Mesenchymal stem cell (in vitro differentiated cells and primary cell): ENCODE data around the gene GPR31.

Experiments
- DNase-seq: peaks from one replicate; pipeline ENCODE4 v3.0.0-alpha.2; 2013
- H2AFZ ChIP-seq: one replicate; pipeline ENCODE4 v1.6.1; 2013; ENCODE audit warnings: low read depth, mild to moderate bottlenecking, control low read depth, inconsistent platforms, low read length, moderate library complexity
- H2AK5ac ChIP-seq: 2 replicates; pipeline ENCODE4 v1.6.1; 2013; ENCODE audit warnings: low read length, moderate library complexity, mild to moderate bottlenecking, inconsistent platforms; ENCODE audit not compliant: severe bottlenecking
- H2BK120ac ChIP-seq: one replicate; pipeline ENCODE4 v1.6.1; 2013; ENCODE audit warnings: low read depth, mild to moderate bottlenecking, inconsistent platforms, low read length, moderate library complexity
- H2BK12ac ChIP-seq, 2 experiments: one replicate each; pipeline ENCODE4 v1.6.1; 2013; ENCODE audit warnings: inconsistent platforms in 2 of 2, low read length in 2 of 2, mild to moderate bottlenecking in 2 of 2, moderate library complexity in 2 of 2, control low read depth in 1 of 2
- H2BK15ac ChIP-seq: one replicate; pipeline ENCODE4 v1.6.1; 2013; ENCODE audit warnings: mild to moderate bottlenecking, low read depth, inconsistent platforms; ENCODE audit not compliant: poor library complexity, severe bottlenecking
- H2BK5ac ChIP-seq: 2 replicates; pipeline ENCODE4 v1.6.1; 2013; ENCODE audit warnings: low read depth, mild to moderate bottlenecking, low read length, control low read depth, inconsistent platforms; ENCODE audit not compliant: poor library complexity, severe bottlenecking
- H3K14ac ChIP-seq, 2 experiments: one replicate each; pipeline ENCODE4 v1.6.1; 2013; ENCODE audit warnings: inconsistent platforms in 2 of 2, low read length in 2 of 2, control low read depth in 1 of 2, mild to moderate bottlenecking in 1 of 2, moderate library complexity in 1 of 2
- H3K18ac ChIP-seq, 2 experiments: one replicate each; pipeline ENCODE4 v1.6.1; 2013; ENCODE audit warnings: inconsistent platforms in 2 of 2, low read length in 2 of 2, control low read depth in 1 of 2, low read depth in 1 of 2, mild to moderate bottlenecking in 1 of 2
- H3K23ac ChIP-seq, 2 experiments: one replicate each; pipeline ENCODE4 v1.6.1; 2013; ENCODE audit warnings: inconsistent platforms in 2 of 2, low read length in 2 of 2, mild to moderate bottlenecking in 2 of 2, moderate library complexity in 2 of 2, control low read depth in 1 of 2
- H3K27ac ChIP-seq: 2 replicates; pipeline ENCODE4 v1.5.1; 2013; ENCODE audit warnings: mild to moderate bottlenecking, moderate library complexity, low read length, control low read depth, inconsistent platforms; ENCODE audit not compliant: poor library complexity, severe bottlenecking
- H3K27me3 ChIP-seq, 2 experiments: 2 replicates each; pipeline versions ENCODE4 v1.6.1 to v1.7.0; 2013; ENCODE audit warnings: low read length in 2 of 2, mild to moderate bottlenecking in 2 of 2, moderate library complexity in 2 of 2, control low read depth in 1 of 2, inconsistent platforms in 1 of 2; ENCODE audit not compliant: control insufficient read depth in 1 of 2, insufficient read depth in 1 of 2
- H3K36me3 ChIP-seq, 2 experiments: 2 replicates each; pipeline versions ENCODE4 v1.6.1 to v1.7.0; 2013; ENCODE audit warnings: low read length in 2 of 2, control low read depth in 1 of 2, inconsistent platforms in 1 of 2, low read depth in 1 of 2, mild to moderate bottlenecking in 1 of 2; ENCODE audit not compliant: insufficient read depth in 2 of 2, control insufficient read depth in 1 of 2
- H3K4ac ChIP-seq, 2 experiments: one replicate each; pipeline ENCODE4 v1.6.1; 2013; ENCODE audit warnings: inconsistent platforms in 2 of 2, low read length in 2 of 2, mild to moderate bottlenecking in 2 of 2, moderate library complexity in 2 of 2, control low read depth in 1 of 2, low read depth in 1 of 2
- H3K4me1 ChIP-seq: 2 replicates; pipeline ENCODE4 v1.6.1; 2013; ENCODE audit warnings: low read depth, low read length, control low read depth; ENCODE audit not compliant: control insufficient read depth, insufficient read depth
- H3K4me2 ChIP-seq: 2 replicates; pipeline ENCODE4 v1.6.1; 2013; ENCODE audit warnings: low read length, mild to moderate bottlenecking, inconsistent platforms; ENCODE audit not compliant: poor library complexity, severe bottlenecking
- H3K4me3 ChIP-seq, 2 experiments: 2 replicates each; pipeline versions ENCODE4 v1.5.1 to v1.7.0; 2013; ENCODE audit warnings: low read length in 2 of 2, mild to moderate bottlenecking in 2 of 2, control low read depth in 1 of 2, low read depth in 1 of 2; ENCODE audit not compliant: insufficient read depth in 1 of 2
- H3K79me1 ChIP-seq: replicated peaks from 2 replicates; pipeline ENCODE4 v1.6.1; 2013; ENCODE audit warnings: mild to moderate bottlenecking, control low read depth, low read length, inconsistent platforms; ENCODE audit not compliant: poor library complexity, severe bottlenecking
- H3K9ac ChIP-seq: 2 replicates; pipeline ENCODE4 v1.7.0; 2013; ENCODE audit warnings: mild to moderate bottlenecking, low read length, moderate library complexity
- H3K9me3 ChIP-seq: 2 replicates; pipeline ENCODE4 v1.7.0; 2013; ENCODE audit warnings: mild to moderate bottlenecking, low read length; ENCODE audit not compliant: control insufficient read depth
- H4K8ac ChIP-seq: one replicate; pipeline ENCODE4 v1.6.1; 2013; ENCODE audit warnings: inconsistent platforms, mild to moderate bottlenecking, low read length, moderate library complexity
- H4K91ac ChIP-seq: one replicate; pipeline ENCODE4 v1.6.1; 2013; ENCODE audit warnings: mild to moderate bottlenecking, low read length, inconsistent platforms
- WGBS: methylation state at CpG from one replicate; pipeline ENCODE4 v1.1.7; 2013; ENCODE audit warnings: mixed read lengths; 5-methylcytosine and 5-hydroxymethylcytosine counted together

GPR31 gene

DNA sequence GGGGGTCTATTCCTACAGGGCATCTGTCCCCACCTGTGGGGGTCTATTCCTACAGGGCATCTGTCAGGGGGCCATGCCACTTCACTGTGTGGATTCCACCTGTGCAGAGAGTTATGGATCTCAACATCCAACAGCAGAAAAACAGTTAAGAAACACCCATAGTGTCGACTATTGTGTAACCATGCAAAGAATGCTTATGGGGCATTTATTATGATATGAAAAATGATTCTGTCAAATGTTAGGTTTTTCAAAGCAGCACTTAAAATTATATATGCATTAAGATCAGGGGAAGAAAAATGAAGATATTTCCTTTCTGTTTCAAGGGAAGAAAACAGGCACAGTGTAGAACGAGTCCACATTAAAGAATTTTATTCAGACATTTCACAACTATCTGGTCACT lies 2.9 kb downstream of the GPR31 start:
- H3K4me2 ChIP-seq, result no peak overlapping the region
- H2BK15ac ChIP-seq, result no peak overlapping the region
- no peaks in the 10 kb centered on the region for H3K36me3 ChIP-seq
- no peaks in the 10 kb centered on the region for H3K79me1 ChIP-seq
- no peaks in the 10 kb centered on the region for H3K9me3 ChIP-seq
- no peak overlapping the region for H3K4me3 ChIP-seq
- no peak overlapping the region for H3K27ac ChIP-seq
- no peak overlapping the region for H3K18ac ChIP-seq
- no peak overlapping the region for H2BK12ac ChIP-seq
- H2BK5ac ChIP-seq, result no peak overlapping the region
- DNase-seq, result no peak
- H2AK5ac ChIP-seq, result no peak overlapping the region
- 100% methylated on average over 1 of the region's 2 CpGs for WGBS
- no peak overlapping the region for H4K8ac ChIP-seq
- H3K23ac ChIP-seq, result no peak overlapping the region
- no peak overlapping the region for H2BK120ac ChIP-seq
- no peak overlapping the region for H2AFZ ChIP-seq
- H3K14ac ChIP-seq, result no peak overlapping the region
- no peak overlapping the region for H4K91ac ChIP-seq
- no peaks in the 10 kb centered on the region for H3K27me3 ChIP-seq
- no peak overlapping the region for H3K4ac ChIP-seq
- no peaks in the 10 kb centered on the region for H3K4me1 ChIP-seq
- H3K9ac ChIP-seq, result no peak overlapping the region

GRCh38 chr6:167154291-167154690 lies 3.5 kb downstream of the GPR31 start:
- Histone ChIP-seq H3K4me1 (no peaks in the 10 kb centered on the region), H3K27ac (no peak overlapping the region), H2BK5ac (no peak overlapping the region), H4K91ac (no peak overlapping the region), H3K14ac (no peak overlapping the region), H3K18ac (no peak overlapping the region), H3K4me2 (no peak overlapping the region), H3K4ac (no peak overlapping the region), H3K23ac (no peak overlapping the region), H3K27me3 (peaks cover 0 to 3% of the 10 kb centered on the region in 2 experiments), H3K36me3 (no peaks in the 10 kb centered on the region), H2BK120ac (no peak overlapping the region), H3K4me3 (no peak overlapping the region), H3K9me3 (no peaks in the 10 kb centered on the region), H2AFZ (no peak overlapping the region), H3K79me1 (no peaks in the 10 kb centered on the region), H4K8ac (no peak overlapping the region), H2BK12ac (no peak overlapping the region), H3K9ac (no peak overlapping the region), H2AK5ac (no peak overlapping the region), H2BK15ac (no peak overlapping the region)
- WGBS, result 84% methylated on average over 9 of the region's 9 CpGs
- DNase-seq, result no peak

DNA sequence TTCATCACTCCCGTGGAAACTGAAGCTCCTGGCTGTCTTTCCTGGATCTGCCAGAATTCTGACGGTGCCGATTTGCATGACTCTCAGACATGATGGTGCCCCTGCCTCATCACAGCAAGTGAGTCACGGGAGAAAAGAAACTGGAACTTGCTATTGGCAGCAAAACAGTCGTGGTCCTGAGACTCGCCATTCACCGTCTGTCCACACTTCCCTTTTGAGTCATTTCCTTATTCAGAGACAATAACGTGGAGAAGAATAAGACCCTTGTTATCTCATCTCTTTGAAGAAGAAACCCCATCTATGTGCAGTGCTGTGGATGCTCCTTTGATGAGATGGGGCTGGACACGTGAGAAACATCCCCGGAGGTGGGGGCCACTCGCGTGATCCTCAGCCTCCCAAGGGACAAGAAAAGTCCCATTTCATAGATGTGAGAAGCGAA lies 4.2 kb downstream of the GPR31 start:
- Histone ChIP-seq H2AK5ac (no peak overlapping the region), H3K36me3 (no peaks in the 10 kb centered on the region), H2BK12ac (no peak overlapping the region), H3K9me3 (no peaks in the 10 kb centered on the region), H3K27ac (no peak overlapping the region), H3K4me3 (peak overlapping the region in 1 of 2 experiments; percentile 40), H2BK15ac (no peak overlapping the region), H3K27me3 (peaks cover 3 to 7% of the 10 kb centered on the region in 2 experiments), H3K18ac (no peak overlapping the region), H2AFZ (no peak overlapping the region), H4K91ac (no peak overlapping the region), H4K8ac (no peak overlapping the region), H3K4me1 (no peaks in the 10 kb centered on the region), H3K14ac (no peak overlapping the region), H2BK120ac (no peak overlapping the region), H3K79me1 (no peaks in the 10 kb centered on the region), H3K4me2 (no peak overlapping the region), H2BK5ac (no peak overlapping the region), H3K9ac (no peak overlapping the region), H3K23ac (no peak overlapping the region), H3K4ac (no peak overlapping the region)
- WGBS, result 67% methylated on average over 12 of the region's 13 CpGs
- DNase-seq, result no peak

DNA sequence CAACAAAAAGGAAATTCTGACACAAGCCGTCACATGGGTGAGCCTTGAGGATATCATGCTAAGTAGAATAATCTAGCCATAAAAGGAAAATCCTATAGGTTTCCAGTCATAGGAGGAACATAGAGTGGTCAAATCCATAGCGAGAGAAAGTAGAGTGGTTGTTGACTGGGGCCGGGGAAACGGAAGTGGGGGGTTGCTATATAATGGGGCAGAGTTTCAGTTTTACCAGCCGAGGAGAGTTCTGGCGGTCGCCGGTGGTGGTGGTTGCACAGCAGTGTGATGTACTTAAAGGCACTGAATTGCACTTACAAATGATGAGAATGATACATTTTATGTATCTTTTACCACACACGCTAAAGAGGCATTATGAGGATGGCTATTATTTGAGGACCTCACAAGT lies 4.9 kb downstream of the GPR31 start:
- Histone ChIP-seq H3K4me3 (no peak overlapping the region), H2BK15ac (no peak overlapping the region), H4K8ac (no peak overlapping the region), H3K4me1 (no peaks in the 10 kb centered on the region), H2BK120ac (no peak overlapping the region), H2BK12ac (no peak overlapping the region), H3K9me3 (no peaks in the 10 kb centered on the region), H3K27me3 (peaks cover 10 to 14% of the 10 kb centered on the region in 2 experiments), H3K23ac (no peak overlapping the region), H3K4ac (no peak overlapping the region), H2BK5ac (no peak overlapping the region), H3K4me2 (no peak overlapping the region), H4K91ac (no peak overlapping the region), H2AK5ac (no peak overlapping the region), H2AFZ (no peak overlapping the region), H3K14ac (no peak overlapping the region), H3K27ac (no peak overlapping the region), H3K9ac (no peak overlapping the region), H3K18ac (no peak overlapping the region), H3K36me3 (no peaks in the 10 kb centered on the region), H3K79me1 (no peaks in the 10 kb centered on the region)
- 83% methylated on average over 6 of the region's 9 CpGs for WGBS
- no peak for DNase-seq
